GM18498 (cell line): ENCODE results near the gene AGR3.
"Not testable (repeated sequence)": the region's sequence is repeated elsewhere in the genome, so short reads cannot be mapped to it uniquely, and the experiment has no call there.

ENCODE experiments used
- ATAC-seq: cut with Tn5 transposase; IDR thresholded peaks from one replicate; pipeline ENCODE4 v1.9.1; 2021; ENCODE audit warnings: mild to moderate bottlenecking, moderate library complexity; ENCODE audit not compliant: unreplicated experiment

The AGR3 gene

DNA sequence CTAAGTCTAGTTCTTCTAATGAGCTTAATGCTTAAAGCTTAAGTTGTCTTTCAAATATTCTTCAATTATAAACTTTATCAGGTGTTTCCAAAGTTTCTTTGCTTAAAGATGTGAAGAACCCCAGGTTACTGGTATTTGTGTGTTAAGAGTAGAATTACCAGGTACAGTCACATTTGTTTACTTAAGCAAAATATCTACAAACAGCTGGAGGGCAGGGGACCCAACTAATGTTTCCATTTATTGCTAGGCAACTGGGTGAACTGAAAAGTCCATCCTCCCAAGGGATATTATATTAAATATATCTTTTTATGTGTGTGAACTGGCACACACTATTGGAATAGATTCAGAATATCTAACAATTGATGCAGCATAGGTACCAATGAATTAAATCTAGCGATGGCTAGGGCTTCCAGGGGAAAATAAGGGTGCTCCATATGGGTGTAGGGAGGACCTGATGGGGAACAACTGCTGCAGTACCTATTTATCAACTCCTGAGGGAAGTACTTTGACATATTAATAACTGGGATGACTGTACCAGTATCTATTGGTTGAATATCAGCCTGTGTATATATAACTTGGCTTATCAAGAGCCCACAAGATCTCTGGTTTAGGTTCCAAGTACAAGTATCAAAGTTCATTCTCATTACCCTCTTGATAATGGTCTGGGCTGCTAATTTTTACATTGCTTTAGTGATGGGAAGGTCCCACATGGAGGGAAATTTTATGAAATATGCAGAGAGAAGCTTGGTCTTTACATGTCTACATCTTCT is 10.3 kb upstream of the AGR3 start:
- ATAC-seq, result no peak

DNA sequence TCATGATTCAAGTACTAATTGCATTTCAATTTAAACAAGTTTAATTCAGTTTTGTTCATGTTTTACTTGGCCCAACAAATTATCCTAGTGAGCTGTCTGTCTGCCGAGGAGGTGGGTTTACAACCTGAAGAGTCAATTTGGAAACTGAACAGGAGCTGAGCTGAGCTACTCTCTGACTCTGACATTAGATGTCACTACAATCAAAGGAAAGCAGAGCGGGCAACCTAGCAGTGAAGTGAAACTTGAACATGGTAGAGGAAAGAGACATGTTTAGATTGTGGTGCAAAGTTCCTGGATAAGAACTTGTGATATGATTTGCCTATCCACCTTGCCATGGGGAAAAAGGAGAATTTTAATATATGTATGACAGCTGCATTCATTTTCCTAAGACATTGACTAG is 9.6 kb upstream of the AGR3 start:
- peak; percentile 85 for ATAC-seq

DNA sequence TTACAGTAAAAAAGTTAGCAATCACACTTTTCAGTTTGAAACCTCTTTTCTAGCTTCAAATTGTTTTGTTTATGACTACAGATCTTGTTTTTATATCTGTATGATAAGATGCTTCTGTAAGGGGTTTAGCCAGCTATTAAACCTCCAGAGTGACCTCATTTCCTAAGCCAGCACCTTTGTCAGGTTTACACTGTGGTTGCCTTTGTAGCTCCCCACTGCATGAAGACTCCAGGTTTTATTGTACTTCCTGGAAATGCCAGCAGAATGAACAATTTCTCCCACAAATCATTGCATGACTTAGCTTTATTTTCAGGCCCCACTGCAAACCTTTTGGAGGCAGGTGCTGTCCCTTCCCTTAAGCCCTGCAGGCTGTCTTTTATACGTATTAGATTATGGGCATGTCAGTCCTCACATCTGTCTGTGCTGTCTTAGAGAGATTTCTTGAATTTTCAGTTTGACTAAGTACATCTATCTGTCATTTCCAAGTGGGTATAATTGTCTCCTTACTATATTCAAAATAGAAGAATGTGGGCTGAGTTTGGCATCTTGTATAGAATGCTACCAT is 8.2 kb upstream of the AGR3 start:
- no peak for ATAC-seq

DNA sequence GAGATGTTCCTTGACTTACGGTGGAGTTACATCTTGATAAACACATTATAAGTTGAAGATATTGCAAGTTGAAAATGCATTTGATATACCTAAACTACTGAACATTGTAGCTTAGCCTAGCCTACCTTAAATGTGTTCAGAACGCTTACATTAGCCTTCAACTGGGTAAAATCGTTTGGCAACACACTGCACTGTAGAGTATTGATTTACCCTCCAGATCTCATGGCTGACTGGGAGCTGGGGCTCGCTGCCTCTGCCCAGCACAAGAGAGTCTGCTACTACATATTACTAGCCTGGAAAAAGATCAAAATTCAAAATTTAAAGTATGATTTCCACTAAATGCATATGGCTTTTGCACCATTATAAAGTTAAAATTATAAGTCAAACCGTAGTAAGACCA is 7.5 kb upstream of the AGR3 start:
- ATAC-seq, result no peak

DNA sequence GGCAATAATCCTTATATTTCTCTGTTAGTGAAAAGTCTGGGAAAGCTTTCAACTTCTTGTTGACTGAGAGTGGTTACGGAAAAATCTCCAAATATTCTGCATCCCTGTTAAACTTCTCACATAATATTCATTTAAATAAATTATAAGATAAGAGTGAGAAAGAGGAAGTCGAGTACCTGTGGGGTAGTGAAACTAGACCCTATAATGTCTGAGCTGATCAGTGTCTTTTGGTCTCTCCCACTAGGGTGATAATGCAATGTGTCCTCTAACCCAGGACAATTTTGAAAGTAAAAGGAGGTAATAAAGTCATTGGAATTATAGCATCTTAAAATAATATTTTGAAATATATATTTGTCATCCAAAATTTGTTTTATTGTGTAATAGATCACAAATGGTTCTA is 2.1 kb upstream of the AGR3 start:
- no peak for ATAC-seq

DNA sequence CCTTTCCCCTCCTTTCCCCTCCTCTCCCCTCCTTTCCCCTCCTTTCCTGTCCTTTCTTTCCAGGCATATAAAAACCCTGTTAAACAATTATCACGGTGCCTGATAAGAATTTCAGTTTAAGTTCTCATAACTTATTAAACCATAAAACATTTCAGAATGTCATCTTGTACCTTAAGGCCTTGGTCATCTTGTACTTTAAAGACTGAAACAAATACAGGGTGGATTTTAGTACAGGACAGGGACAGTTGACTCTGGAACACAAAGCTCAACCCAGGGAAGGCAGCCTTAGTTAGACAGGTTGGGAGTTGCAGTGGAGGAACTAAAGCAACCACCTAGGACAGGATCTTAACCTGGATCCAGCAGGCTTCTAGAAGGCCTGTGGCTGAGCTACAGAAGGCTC is 1.2 kb downstream of the AGR3 start:
- no peak for ATAC-seq

DNA sequence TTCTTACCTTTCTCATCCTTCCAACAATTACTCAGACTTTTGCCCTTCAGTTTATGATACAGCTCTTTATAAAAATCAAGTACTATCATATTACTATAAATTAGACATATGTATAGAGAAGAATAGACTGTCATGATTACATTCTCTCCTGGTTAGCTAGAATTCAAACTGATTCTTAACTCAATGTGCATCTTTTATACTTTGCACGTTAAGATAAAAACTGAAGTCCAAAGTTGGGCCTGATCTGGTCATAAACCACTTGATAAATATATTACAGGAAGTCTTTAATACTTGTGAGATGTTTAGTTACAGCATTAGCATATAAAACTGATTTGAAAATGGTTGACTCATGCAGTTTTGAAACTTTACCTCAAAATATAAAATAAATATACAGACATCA is 2.6 kb downstream of the AGR3 start:
- ATAC-seq, result no peak

DNA sequence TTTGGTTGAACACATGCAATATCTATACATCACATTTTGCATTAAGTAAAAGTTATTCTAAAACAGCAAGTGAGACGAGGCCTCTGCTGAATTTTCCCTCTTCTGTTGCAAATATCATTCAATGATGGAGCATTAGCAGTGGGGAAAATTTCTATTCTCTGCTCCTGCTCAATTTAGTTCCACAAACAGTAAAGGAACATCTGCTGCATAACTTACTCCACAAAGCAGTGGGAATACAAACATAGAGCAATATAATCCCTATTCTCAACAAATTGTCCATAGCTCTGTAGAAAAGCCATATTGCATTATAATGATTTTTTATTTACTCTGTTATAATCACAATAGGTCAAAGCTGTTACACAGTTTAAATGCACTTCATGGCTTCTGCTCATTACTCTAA is 5.9 kb downstream of the AGR3 start:
- ATAC-seq, result no peak

DNA sequence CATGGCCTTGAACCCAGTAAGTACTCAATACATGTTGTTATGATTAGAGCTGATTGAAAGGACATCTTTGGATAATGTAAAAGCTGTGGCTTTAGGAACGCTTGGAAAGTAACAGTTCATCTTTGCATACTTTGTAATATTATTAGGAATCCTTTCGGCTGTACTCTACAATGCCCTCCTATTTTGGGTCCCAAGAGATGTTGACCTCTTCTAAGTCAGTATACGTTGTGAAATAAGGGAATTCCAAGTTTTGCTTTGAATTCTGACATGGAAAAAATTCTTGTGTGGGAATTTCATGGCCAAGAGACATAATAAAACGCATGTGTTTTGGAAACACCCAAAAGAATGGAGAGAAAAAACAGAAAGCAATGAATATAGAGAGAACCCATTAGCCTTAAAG is 7.7 kb downstream of the AGR3 start:
- ATAC-seq, result no peak

DNA sequence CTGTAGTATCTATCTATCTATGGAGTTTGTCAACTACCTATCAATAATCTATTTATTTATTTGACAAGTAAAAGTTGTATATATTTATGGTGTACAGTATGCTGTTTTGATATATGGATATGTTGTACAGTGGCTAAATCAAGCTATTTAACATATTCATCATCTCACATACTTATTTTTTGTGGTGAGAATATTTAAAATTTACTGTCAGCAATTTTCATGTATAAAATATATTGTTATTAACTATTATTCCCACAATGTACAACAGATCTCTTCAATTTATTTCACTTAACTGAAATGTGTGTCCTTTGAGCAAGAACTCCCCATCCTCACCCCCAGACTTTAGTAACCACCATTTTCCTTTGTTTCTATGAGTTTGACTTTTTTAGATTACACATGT is 14.5 kb downstream of the AGR3 start:
- ATAC-seq, result no peak

DNA sequence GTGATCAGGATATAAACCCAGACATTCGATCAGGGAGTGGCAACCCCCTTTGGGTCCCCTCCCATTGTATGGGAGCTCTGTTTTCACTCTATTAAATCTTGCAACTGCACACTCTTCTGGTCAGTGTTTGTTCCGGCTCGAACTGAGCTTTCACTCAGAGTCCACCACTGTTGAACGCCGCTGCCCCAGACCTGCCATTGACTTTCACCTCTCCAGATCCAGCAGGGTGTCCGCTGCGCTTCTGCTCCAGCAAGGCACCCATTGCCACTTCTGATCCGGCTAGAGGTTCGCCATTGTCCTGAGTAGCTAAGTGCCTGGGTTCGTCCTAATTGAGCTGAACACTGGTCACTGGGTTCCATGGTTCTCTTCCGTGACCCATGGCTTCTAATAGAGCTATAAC is 28.6 kb downstream of the AGR3 start:
- not testable (repeated sequence) for ATAC-seq

DNA sequence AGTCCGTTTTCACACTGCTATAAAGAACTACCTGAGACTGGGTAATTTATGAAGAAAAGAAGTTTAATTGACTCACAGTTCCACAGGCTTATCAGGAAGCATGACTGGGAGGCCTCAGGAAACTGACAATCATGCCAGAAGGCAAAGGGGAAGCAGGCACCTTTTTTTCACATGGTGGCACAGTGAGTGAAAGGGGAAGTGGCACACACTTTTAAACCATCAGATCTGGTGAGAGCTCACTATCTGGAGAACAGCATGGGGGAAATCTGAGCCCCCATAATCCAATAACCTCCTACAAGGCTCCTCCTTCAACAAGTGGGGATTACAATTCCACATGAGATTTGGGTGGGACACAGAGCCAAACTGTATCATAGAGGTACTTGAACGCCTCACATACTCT is 30.0 kb downstream of the AGR3 start:
- ATAC-seq, result no peak

DNA sequence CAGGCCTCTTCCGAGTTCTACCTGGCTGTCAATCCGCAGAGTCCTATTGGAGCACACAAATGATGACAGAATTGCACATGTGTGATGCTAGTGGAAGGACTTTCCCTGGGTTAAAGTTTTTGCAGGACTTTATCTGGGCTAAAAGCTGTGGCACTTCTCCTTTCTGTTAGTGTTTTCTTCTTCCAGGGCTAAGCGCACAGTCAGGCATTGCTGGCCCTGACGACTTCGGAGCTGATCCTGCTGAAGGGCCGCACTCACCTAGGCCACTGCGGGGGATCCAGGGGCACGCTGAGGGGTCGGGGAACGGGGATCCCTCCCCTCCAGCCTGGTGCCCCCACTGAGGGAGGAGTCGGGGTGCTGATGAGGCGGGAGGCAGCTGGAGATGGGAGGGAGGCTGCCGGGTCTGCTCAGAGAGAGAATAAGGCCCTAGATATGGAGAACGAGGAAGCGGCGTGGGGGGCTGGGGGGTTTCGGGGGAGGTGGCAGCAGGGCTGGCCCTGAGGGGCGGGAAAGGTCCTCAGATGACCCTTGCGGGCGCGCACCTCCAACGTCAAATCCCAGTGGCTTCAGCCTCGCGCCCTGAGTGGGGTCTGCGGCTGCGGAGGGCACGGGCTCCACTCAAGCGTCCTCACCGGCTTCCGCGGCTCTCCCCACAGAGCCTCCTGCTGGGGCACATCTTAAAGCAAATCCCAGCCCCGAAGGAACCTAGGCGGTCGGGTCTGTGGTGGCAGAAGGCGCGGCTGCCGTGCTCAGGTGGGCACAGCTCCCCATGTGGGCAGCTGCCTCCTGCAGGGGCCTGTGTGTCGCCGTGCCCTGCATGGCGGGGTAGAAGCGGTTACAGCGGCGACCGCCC is 30.9 kb downstream of the AGR3 start:
- ATAC-seq, result no peak

DNA sequence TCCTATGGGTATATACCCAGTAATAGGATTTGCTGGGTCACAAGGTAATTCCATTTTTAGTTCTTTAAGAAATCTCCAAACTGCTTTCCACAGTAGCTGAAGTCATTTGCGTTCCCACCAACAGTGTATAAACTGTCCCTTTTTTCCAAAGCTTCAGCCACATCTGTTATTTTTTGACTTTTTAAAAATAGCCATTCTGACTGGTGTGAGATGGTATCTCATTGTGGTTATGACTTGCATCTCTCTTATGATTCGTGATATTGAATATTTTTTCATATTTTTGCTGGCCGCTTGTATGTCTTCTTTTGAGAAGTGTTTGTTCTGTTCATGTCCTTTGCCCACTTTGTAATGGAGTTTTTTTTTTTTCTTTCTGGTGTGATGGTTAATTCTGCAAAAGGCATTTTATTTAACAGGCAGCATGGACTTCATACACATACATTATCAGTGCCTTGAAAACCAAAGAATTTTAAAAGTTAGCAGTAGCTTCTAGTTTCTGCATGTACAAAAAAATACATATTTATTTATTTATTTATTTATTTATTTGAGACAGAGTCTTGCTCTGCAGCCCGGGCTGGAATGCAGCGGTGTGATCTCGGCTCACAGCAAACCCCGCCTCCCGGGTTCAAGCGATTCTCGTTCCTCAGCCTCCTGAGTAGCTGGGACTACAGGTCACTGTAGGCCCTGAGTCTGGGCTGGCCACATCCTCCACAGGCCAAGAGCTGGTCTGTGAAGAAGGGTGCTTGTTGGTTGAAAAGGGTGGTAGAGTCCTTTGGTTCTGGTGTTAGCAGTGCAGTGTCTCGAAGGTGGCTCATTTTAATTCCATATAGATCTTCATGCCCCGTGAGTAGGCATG is 32.3 kb downstream of the AGR3 start:
- ATAC-seq, result no peak

DNA sequence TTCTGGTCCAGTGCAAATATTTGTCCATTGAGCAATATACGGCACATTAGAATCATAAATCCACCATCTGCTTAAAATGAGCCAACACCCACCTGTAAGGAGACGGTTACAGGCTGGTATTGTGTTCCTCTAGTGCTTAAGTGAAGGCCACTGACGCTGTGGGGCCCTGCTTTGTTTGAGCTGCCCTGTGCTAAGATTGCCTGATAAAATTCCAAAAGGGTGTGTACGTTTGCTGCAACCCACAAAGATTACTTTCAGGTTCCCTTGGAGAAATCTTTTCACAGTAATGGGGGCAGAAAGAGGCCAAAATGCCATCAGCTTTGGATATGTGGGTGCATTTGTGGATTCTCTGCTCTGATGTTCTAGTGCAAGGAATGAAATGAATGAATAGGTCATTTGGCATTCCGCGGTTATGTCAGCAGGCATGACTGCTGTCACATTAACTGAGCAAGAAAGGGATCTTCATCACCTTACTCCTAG is 34.4 kb downstream of the AGR3 start:
- ATAC-seq, result no peak

DNA sequence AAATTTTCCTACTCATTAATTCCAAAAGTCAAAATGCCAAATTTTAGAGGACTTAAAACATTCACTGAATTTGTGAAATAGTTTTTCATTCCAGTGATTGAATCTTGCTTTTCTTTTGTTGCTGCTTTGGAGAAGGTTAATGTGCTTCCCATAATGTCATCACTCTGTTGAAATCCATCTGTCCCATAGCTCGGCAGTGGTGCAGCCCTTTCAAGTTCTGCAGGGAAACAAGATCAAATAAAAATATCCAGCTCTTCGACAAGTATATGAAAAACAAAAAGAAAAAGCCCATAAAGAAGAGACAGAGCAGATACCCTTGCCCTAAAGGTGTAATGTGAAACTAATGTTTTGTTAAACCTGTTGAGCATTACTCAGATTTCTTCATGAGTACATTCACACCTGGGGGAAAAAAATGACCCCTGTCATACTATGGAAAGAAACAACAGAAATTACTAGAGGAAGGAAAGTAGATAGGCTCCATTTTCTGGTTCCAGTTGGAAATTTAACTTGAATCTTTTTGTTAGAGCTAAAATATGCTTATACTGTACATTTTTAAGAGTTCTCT is 35.1 kb downstream of the AGR3 start:
- ATAC-seq, result no peak

DNA sequence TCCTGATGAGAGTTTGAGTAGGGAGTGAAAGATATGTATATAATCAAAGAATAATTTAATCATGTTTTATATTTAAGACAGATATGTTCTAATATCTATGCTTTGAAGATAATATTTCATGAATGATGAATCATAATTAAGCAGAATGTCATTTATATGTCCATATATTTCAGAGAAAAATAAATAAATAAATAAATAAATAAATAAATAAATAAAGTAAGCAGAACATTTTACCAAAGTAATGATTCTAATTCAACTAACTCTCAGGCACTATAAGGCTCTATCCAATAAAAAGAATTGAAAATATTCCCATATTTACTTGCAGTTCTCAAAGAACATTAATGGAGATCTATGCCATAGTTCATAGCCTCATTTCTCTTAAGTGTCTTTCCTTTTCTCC is 36.0 kb downstream of the AGR3 start:
- no peak for ATAC-seq

DNA sequence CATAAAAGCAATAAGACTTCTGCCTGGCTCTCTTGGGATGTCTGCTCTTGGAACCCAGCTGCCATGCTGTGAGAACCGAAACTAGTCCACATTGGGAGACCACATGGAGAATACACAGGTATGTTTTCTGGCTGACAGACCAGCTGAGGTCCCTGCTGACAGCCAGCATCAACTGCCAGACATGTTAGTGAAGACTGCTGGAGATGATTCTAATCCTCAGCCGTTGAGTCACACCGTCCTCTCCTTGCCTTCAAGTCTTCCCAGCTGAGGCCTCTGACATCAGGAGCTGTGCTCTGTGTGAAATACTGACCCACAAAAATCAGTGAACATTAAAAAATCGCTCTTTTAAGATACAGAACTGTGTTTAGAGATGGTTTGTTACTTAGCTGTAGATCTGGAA is 40.1 kb downstream of the AGR3 start:
- no peak for ATAC-seq

DNA sequence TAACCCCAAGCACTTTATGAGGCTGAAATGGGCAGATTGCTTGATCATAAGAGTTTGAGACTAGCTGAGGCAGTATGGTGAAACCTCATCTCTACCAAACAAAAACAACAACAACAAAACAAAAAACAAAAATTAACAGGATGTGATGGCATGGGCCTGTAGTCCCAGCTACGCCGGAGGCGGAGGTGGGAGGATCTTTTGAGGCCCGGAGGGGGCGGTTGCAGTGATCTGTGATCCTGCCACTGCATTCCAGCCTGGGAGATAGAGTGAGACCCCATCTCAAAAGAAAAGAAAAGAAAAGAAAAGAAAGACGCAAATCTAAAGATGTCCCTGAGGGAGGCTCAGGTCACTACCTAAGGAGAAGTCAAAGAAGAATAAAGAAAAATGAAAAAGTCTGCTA is 41.7 kb downstream of the AGR3 start:
- ATAC-seq, result no peak

DNA sequence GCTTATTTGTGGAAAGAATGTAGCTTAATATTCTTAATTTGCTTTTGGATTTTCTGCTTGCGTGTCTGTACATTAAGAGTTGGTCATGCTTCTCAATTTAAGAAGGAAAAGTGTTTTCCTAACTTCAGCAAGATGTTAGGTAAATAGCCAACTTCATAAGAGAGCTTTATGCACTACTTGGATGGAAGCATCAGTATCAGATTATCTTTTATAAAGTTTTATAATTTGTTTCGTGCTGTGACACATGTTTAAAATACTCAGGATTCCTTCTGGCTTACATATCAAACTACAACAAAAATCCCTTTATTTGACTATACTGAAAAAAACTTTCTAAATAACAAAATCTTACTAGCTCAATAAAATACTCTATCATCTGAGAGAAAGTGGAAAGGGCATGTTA is 42.1 kb downstream of the AGR3 start:
- no peak for ATAC-seq

DNA sequence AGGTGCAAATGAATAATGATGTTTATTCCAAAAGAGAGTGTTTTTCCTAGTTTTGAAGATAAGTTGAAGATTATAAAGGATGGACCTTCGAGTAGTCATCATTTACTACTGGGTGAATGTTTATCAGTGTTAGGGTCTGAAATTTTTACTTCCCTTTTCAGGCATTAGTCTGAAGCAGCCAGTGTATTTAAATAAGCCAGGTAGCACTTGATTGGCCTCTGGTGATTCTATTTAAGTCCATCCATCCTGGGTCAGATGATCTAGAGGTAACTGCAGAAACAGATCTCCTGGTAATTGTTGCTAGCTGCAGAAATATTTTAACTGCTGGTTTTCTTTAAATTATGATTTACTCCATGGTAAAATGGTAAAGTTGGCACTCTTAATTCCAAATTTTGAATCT is 42.9 kb downstream of the AGR3 start:
- no peak for ATAC-seq
